ENCODE data around the gene ASB5.

DNA sequence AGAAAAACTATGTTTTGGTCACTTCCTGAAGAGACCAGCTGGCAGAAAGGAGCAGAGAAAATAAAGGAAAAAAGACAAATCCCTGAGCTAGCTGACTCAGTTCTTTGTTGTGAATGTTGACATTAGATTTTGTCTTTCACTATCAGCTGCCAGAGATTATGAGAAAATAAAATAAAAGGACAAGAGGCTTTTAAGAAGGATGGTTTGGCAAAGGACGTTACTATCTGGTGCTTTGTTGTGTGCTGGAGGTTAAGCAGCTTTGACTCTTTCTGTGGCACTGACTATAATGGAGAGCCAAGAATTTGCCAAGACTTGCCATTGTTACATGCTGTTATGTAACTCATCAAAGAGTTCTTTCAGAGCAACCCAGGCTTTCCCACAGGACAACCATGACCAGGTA is 12.1 kb downstream of the ASB5 start:
- TF ChIP-seq, protein P1, sequence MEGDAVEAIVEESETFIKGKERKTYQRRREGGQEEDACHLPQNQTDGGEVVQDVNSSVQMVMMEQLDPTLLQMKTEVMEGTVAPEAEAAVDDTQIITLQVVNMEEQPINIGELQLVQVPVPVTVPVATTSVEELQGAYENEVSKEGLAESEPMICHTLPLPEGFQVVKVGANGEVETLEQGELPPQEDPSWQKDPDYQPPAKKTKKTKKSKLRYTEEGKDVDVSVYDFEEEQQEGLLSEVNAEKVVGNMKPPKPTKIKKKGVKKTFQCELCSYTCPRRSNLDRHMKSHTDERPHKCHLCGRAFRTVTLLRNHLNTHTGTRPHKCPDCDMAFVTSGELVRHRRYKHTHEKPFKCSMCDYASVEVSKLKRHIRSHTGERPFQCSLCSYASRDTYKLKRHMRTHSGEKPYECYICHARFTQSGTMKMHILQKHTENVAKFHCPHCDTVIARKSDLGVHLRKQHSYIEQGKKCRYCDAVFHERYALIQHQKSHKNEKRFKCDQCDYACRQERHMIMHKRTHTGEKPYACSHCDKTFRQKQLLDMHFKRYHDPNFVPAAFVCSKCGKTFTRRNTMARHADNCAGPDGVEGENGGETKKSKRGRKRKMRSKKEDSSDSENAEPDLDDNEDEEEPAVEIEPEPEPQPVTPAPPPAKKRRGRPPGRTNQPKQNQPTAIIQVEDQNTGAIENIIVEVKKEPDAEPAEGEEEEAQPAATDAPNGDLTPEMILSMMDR (IDR thresholded peaks at IDR 0.05 in 2 of 3, conservative IDR thresholded peaks at IDR 0.05 in 1 of 3; ENCODE audit: control insufficient read depth in 2 of 3, extremely low read depth in 1 of 3, insufficient read depth in 1 of 3, low read depth in 3 of 3, low read length in 3 of 3): no peak
- TF ChIP-seq, protein P2, sequence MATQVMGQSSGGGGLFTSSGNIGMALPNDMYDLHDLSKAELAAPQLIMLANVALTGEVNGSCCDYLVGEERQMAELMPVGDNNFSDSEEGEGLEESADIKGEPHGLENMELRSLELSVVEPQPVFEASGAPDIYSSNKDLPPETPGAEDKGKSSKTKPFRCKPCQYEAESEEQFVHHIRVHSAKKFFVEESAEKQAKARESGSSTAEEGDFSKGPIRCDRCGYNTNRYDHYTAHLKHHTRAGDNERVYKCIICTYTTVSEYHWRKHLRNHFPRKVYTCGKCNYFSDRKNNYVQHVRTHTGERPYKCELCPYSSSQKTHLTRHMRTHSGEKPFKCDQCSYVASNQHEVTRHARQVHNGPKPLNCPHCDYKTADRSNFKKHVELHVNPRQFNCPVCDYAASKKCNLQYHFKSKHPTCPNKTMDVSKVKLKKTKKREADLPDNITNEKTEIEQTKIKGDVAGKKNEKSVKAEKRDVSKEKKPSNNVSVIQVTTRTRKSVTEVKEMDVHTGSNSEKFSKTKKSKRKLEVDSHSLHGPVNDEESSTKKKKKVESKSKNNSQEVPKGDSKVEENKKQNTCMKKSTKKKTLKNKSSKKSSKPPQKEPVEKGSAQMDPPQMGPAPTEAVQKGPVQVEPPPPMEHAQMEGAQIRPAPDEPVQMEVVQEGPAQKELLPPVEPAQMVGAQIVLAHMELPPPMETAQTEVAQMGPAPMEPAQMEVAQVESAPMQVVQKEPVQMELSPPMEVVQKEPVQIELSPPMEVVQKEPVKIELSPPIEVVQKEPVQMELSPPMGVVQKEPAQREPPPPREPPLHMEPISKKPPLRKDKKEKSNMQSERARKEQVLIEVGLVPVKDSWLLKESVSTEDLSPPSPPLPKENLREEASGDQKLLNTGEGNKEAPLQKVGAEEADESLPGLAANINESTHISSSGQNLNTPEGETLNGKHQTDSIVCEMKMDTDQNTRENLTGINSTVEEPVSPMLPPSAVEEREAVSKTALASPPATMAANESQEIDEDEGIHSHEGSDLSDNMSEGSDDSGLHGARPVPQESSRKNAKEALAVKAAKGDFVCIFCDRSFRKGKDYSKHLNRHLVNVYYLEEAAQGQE (IDR thresholded peaks at IDR 0.05; ENCODE audit: low read depth, low read length): no peak
- TF ChIP-seq POLR2A (IDR thresholded peaks at IDR 0.05; ENCODE audit: low read depth, low read length) (no peak), KDM1A (IDR thresholded peaks at IDR 0.05; ENCODE audit: borderline replicate concordance) (no peak), ATF7 (IDR thresholded peaks at IDR 0.05; ENCODE audit: low read depth) (no peak), HDAC2 (IDR thresholded peaks at IDR 0.05) (no peak), POU2F2 (IDR thresholded peaks at IDR 0.05; ENCODE audit: borderline replicate concordance, low read depth, low read length) (no peak), CEBPB (IDR thresholded peaks at IDR 0.05; ENCODE audit: borderline replicate concordance in 1 of 2, low read depth in 2 of 2, low read length in 2 of 2) (no peak), USF2 (IDR thresholded peaks at IDR 0.05; ENCODE audit: borderline replicate concordance, low read depth, low read length) (no peak), ZSCAN29 (IDR thresholded peaks at IDR 0.05) (no peak)
